Activated CD4-positive, alpha-beta T cell treated with anti-CD3 and anti-CD28 coated beads, Interleukin-2, Interleukin-4, amounts not matched to agents 100 ng/mL and 50 ng/mL, durations not matched to agents 16 hours and 8 hours (primary cell): ENCODE data around the gene PRG3.
"Not testable (repeated sequence)": the region's sequence is repeated elsewhere in the genome, so short reads cannot be mapped to it uniquely, and the experiment has no call there.

Experiments
- DNase-seq: peaks from one replicate; pipeline ENCODE4 v3.0.0-alpha.2; 2020; ENCODE audit warnings: low spot score

The PRG3 gene

DNA sequence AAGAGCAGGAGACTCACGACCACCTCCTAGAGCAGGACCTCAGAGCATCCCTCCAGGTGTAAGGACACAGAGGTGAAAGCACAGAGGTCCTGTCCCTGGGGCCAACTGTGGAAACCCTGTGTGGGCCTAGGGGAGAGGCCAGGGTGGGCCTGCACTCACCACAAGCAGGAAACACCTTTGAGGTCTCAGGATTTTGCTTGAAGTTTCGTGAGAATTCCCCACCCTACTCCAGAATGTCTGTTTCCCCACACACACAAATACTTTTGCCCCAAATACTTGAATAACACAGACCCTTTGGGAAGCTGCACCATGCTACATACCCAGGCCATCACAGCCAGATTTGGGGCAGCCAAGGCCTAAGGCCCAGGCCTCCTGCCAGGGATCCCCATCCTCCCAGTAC is 27.8 kb upstream of the PRG3 start:
- no peak for DNase-seq

DNA sequence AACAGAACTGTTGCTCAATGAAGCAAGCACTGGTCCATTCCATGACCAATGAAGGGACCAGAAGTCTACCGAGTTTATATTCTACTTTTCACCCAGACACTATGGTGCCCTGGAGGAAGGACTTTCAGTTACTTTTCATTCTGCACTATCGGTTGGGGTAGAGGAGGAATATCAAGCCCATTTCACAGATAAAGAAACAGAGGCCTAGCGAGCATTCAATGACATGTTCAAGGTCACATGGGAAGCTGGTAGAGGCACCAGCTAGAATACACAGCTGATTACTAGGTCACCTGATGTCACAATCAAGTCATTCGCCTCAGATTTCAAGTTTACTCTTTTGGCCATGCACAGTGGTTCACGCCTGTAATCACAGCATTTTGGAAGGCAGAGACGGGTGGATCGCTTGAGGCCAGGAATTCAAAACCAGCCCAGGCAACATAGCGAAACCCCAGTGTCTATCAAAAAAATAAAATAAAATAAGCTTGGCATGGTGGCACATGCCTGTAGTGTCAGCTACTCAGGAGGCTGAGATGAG is 27.1 kb upstream of the PRG3 start:
- no peak for DNase-seq

GRCh38 chr11:57407010-57407920 is 26.3 kb upstream of the PRG3 start:
- no peak for DNase-seq

DNA sequence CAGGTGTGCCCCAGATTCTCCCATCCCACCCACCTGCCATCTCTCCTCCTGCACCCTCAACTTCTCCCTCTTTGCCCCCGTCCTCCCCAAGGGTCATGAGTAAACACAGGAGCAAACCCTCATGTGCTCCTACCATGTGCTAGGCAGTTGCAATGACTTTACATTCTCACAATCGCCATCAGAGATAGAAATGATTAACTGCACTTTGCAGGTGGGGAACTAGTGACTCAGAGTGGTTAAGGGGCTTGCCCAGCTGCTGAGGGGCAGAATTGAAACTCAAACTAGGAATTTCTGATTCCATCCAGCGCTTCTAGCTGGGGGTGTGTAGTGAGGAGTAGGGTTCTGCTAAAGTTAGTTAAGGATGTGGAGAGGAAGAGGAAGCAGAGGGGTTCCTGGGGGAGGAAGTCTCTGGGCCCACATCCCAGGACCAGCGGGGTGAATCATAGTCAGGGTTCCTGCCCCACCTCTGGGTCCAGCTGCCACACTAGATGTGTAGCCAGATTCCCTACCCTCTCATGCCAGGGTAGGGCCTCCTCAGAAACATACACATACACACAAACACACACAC is 25.5 kb upstream of the PRG3 start:
- DNase-seq: peak; percentile 70

DNA sequence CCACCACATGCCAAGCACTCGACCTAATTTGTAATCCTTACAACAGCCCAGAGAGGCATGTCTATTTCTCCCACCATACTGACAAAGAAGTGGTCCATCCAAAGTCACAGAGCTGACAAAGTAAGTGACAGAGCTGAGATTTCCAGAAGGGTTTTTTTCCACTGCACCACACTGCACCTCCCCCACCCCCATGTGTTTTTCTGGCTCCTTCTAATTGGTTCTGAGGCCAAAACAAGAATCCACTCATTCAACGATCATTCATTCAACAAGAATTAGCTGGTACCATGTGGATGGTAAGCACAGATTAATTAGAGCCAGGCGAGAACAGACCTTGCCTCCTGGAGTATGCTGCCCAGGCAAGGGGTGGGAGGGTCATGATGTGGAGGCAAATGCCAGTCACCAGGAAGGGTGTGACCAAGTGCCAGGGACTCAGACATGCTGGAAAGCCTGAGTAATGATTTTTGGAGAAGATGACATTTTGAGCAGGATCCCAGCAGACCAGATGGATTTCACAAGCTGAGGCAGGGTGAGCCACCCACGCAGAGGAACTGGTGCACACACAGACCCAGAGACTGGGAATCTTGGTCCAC is 24.4 kb upstream of the PRG3 start:
- no peak for DNase-seq

GRCh38 chr11:57403802-57404147 is 22.8 kb upstream of the PRG3 start:
- no peak for DNase-seq

DNA sequence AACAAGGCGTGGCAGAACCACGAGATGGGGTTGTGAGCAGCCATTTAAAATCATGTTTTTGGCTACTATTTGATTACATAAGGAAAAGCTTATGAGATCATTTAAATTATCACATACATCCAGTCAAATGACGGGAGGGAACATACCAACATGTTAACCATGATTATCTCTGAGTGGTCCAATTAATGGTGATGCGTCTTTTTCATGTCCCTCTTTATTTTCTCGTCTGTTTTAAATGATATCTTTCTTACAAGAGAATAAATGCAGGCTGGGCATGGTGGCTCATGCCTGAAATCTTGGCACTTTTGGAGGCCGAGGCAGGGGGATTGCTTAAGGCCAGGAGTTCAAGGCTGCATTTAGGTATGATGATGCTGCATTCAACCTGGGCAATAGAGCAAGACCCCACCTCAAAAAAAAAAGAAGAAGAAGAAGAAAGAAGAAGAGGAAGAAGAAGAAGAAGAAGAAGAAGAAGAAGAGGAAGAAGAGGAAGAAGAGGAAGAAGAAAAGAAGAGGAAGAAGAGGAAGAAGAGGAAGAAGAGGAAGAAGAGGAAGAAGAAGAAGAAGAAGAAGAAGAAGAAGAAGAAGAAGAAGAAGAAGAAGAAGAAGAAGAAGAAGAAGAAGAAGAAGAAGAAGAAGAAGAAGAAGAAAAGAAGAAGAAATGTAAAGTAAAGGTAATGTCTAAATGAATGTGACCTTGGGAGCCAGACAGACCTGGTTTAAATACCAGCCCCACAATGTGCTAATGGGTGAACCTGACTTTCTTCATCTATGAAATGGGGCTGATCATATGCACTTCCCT is 22.3 kb upstream of the PRG3 start:
- not testable (repeated sequence) for DNase-seq

DNA sequence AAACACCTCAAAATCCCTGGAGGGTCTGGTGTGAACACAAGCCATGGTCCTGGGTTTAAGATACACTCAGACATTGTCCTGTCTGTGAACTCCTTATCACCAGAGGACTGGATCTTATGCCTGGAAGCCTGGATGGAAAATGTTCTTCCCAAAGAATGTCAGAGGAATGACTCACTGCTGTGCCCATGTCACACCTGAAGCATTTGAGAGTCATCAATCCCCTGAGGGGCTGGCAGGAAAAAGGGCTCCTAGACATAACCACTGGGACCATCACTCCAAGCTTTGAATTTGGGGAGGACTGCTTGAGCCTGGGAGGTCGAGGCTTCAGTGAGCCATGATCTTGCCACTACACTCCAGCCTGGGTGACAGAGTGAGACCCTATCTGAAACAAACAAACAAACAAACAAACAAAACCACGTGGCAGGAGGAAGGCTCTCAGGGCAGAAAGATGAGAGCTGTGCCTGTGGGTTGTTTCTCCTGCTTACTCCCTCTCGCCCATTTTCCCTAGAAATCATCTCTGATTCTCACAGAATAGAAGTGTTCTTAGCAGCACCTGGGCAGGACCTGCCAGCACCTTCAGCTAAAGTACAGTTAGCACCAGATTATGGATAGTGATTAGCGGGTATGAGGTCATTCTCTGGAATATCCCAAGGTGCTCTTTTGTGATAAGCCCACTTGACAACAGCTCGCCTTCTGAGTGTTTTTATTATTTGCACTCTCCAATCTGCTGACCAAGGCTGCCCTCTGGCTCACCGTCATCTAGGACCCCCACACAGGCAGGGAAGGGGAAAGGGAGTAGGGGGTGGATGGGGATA is 21.4 kb upstream of the PRG3 start:
- no peak for DNase-seq

GRCh38 chr11:57399972-57400578 is 19.1 kb upstream of the PRG3 start:
- DNase-seq: no peak

DNA sequence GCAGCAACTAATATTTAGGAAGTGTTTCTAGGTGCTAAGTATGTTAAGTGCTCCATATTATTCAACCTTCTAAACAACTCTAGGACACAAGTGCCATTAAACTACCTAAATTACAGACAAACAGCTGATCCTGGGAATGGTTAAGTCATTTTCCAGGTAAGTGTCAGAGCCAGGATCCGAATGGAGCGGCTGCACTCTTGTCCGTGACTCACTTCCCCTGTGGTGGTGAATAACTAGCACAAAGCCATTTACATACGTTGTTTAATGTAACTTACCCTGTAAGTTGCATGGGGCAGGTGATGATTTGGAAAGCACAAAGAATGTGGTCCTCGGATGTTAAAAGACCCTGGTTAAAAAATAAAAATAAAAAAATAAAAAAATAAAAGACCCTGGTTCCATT is 18.3 kb upstream of the PRG3 start:
- DNase-seq: no peak

- DNase-seq: no peak
Measured at GRCh38 chr11:57397394-57397990, 16.5 kb upstream of the PRG3 start.

DNA sequence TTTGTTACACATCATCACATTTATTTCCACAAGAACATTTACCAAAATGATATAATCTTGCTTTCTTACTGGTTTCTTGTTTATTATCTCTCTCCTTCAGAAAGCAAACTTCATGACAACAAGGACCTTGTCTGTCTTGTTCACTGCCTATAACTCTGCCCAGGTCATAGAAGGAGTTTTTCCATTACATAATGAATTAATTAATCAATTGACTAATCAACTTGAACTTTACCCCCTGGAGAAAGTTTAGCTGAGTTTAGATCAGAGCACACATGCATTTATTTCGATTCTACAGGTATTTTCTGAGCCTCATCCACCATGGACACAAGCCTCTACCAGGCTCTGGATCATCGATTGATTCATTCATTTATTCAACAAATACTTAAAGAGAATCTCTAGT is 15.8 kb upstream of the PRG3 start:
- DNase-seq: no peak

GRCh38 chr11:57395905-57396623 is 15.1 kb upstream of the PRG3 start:
- no peak for DNase-seq

GRCh38 chr11:57394203-57394965 is 13.4 kb upstream of the PRG3 start:
- no peak for DNase-seq

DNA sequence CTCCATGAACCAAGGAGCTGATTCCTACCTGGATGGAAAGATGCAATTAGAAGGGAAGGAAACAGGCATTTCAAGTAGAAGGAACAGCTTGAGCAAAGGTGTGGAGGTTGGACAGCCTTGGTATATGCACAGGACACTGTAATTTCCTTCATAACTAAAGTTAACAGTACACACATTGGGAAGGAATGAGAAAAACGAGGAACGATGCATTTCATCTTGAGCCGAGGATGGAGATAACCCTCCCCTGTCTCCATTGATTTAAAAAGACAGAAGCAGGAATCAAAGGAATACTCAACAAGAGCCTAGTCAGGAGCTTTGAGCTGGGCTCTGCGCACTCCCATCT is 11.8 kb upstream of the PRG3 start:
- DNase-seq: no peak

DNA sequence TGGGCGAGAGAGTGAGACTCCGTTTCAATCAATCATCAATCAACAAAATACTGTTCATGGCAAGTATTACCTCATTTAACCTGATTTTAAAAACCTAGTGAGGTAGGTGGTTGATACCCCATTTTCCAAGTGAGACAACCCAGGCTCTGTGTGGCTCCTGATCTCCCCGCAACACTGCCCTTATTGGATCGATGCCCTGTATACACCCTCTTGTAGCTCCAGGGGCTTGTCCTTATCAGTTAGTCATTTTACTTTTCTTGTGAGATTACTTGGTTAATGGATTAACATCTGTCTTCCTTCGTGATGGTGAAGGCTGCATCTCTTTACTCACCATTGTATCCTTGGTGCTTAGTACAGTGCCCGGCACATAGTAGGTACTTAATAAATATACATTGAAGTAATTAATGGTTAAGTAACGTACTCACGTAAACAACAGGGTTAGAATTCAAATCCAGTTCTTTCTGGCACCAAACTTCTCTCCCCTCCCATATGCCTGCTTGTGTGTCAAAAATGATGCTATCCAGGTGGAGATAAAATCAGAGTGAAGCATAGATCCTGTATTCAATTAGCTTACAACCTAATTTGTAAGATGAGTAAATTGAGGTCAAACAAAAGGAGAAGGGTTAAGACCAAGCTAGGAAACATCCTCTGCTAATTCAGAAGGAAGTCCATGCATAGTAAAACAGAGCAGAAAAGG is 11.3 kb upstream of the PRG3 start:
- DNase-seq: no peak

DNA sequence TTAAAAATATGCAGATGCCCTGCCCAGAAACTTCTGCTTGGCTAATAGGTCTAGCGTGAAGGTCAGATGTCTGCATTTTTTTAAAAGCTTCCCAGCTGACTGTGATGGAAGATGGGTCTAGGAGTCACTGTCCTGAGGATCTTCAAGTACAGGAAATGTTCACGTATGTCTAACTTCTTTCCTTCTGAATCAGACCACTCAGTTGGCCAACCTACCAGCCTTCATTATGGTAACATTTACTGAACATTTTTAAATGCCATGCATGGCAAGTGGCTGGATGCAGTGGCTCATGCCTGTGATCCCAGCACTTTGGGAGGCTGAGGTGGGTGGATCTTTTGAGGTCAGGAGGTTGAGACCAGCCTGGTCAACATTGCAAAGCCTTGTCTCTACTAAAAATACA is 10.6 kb upstream of the PRG3 start:
- DNase-seq: no peak

DNA sequence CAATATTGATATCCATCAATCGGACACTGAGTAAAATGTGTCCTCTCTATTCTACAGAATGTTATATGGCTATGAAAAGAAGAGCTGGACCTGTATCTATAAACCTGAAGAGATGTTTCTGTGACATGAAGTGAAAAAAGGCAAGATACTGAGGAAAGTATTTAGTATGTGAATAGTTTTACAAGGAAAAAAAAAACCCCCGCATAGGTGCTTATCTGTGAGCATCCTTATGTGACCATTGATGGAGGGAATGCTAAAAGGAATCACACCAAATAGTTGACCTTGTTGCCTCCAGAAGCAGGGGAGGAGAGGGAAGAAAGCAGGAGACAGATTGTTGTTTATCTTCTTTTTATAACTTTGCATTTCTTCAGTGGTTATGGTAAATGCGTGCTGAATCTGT is 10.2 kb upstream of the PRG3 start:
- DNase-seq: no peak

DNA sequence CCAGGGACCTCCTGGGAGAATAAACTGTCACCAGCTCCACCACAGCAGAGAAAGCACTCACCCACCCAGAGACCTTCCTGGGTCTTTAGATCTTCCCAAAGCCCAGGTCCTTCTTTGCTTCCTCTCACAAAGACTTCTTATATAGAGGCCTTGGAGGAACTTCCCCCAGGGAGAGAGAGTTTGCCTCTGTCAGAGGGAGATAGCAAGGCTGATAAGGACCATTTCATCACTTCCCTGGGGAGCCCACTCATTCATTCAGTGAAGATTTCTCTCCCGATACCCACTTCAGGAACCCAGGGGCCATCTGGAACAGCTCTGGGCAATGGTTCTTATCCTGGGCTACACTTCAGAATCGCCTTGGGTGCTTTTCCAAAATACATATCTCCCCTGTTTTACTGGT is 9.6 kb upstream of the PRG3 start, which contains the start of gene PRG2:
TSS of gene PRG2 (minus strand) at position 116 of the 400 bp plus-strand sequence. CDS start 706 bp downstream, outside the sequence.
- no peak for DNase-seq
